HCT116 (cell line): ENCODE measurements around the gene RAD23A.

ENCODE experiments used
- CTCF ChIP-seq, 3 experiments: fragments of 200-600 bp in 1 of 3; sonication (generic) in 1 of 3; IDR thresholded peaks in 2 of 3; conservative IDR thresholded peaks in 1 of 3; 2 replicates each; pipeline ENCODE4 v1.5.1; 2012 to 2017; ENCODE audit warnings: low read depth in 2 of 3, low read length in 2 of 3, antibody characterized with exemption in 1 of 3, borderline replicate concordance in 1 of 3, control low read depth in 1 of 3, mild to moderate bottlenecking in 1 of 3, mixed read lengths in 1 of 3, mixed run types in 1 of 3, moderate library complexity in 1 of 3; ENCODE audit not compliant: insufficient read depth in 1 of 3
- POLR2A ChIP-seq: IDR thresholded peaks from 2 replicates; pipeline ENCODE4 v1.7.0; 2011; ENCODE audit warnings: borderline replicate concordance; ENCODE audit not compliant: insufficient read depth, insufficient read length; ENCODE audit errors: extremely low read depth
- SP1 ChIP-seq: IDR thresholded peaks from 2 replicates; pipeline ENCODE4 v1.6.1; 2012; ENCODE audit warnings: low read depth

GRCh38 chr19:12979974-12980373 lies 34.3 kb downstream of the RAD23A start:
- no peak for TF ChIP-seq SP1
- no peak for TF ChIP-seq POLR2A
- no peak for TF ChIP-seq CTCF (IDR thresholded peaks at IDR 0.05 in 2 of 3, conservative IDR thresholded peaks at IDR 0.05 in 1 of 3; ENCODE audit: borderline replicate concordance in 1 of 3, insufficient read depth in 1 of 3, low read depth in 2 of 3, low read length in 2 of 3)
